ENCODE measurements around the gene SUCO.
"Not testable (repeated sequence)": the region's sequence is repeated elsewhere in the genome, so short reads cannot be mapped to it uniquely, and the experiment has no call there.

The SUCO gene

DNA sequence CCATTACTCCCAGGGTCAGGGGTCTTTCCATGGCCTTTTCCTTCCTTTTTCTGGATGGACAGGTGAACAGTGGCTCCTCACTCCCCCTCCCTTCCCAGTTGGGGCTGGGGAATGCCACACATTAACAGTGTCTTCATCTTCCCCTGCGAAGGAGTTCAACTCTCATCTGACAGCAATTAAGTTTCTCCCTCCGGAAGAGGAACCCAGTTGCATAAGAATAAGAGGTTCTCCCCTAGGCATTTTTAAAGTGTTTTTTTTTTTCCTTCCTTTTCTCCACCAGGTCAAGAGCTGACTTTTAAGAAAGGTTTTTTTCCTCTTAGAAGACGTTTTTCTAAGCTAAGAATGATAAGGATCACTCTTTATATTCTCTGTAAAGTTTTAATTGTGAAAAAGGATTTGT is 83.7 kb downstream of the SUCO start:
- no peak for DNase-seq

DNA sequence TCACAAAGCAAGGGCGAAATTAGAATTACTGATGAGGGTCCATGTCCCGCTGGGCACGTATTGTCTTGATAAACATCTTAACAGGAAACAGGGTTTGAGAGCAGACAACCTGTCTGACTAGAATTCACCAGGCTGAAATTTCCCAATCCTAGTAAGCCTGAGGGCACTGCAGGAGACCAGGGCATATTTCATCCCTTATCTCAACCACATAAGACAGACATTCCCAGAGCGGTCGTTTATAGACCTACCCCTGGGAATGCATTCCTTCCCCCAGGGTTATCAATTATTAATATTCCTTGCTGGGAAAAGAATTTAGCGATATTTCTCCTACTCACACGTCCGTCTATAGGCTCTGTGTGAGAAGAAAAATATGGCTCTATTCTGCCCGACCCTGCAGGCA is 87.7 kb downstream of the SUCO start:
- not testable (repeated sequence) for DNase-seq

DNA sequence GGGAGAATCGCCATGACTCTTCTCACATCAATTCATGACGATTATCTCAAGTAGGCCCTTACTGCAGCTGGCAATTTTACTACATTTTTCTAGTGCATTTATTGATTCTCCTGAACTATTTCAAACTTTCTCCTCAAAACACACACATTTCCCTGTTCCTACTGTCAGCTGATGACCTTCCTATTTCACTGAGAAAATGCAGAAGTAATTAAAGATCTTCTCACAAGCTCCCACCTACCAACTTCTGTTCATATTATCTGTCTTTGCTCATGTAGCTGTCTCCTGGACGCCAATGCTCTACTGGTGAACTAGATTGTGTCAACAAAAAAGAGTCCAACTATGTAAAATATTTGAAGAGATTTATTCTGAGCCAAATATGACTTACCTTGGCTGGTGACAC is 89.6 kb downstream of the SUCO start:
- DNase-seq: no peak

GRCh38 chr1:172623748-172624147 is 90.8 kb downstream of the SUCO start:
- DNase-seq: no peak

- no peak for DNase-seq
Observed at GRCh38 chr1:172626845-172627244, 93.9 kb downstream of the SUCO start.

DNA sequence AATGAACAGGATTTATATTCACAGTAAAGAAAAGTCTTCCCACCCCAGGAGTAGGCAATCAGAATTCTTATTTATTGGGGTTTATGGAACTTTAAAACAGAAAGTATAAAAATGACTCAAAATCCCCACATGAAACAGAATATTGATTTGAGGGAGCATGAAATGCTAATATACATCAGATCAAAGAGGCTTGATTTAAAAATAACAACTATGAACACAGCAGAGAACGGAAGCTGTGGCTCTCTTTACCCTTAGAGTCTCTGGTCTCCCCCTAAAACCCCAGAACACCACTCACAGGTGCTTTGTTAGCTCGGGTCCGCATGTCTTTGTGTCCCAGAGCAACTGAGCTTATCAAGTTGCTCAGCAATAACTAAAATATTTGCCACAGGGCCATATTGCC is 94.8 kb downstream of the SUCO start:
- DNase-seq: no peak

DNA sequence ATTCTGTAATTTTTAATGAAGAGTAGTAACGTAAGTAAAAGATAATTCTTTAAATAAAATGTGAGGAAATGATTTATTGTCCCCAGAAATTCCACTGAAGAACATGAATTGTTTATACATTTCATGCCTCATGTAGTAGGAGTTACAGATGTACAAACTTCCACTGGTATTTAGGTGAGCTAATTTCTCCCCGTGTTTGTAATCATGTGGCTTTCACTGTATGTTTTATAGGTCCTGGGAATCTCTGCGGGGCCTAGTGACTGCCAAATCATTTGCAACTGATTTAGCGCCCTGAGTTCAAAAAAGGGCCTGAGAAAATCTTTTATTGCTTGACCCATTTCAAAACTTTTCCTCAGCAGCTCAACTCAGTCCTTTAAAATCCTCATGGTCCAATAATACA is 95.5 kb downstream of the SUCO start:
- DNase-seq: no peak

GRCh38 chr1:172629170-172629569 is 96.2 kb downstream of the SUCO start:
- DNase-seq: no peak

- no peak for DNase-seq
Observed at GRCh38 chr1:172629638-172630037, 96.7 kb downstream of the SUCO start.

DNA sequence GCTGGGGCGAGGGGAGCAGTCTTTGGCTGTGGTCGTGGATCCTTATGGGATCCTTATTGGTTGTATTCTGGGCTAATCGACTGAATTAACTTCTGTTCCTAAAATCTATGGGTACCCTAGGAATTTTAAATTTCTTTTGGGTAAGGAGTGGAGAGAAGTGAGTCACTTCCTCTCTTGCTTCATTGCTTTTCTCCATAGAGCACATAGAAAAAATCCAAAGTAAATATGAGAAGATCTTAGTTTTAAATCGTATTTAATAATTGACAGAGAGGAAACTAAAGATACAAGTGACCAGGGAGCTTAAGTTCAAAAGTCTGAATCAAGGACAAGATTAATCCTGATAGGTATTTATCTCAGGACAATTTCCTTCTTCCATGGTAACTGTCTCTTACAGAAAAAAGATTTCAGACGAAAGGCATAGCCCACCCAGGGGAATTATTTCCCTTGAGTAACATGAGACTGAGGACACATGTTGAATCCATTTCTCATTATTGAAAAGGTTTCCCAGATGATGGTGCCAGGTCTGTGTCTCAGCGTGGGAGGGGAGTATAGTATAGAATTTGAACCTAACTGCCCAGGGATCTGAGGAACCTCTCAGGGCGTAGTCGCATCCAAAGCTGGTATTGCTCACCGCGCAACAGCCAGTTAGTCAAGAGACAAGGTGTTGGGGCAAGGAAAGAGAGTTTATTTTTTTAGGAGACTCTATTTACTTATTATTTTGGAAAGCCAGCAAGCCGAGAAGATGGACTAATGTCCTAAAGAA is 97.3 kb downstream of the SUCO start:
- DNase-seq: no peak

- no peak for DNase-seq
Observed at GRCh38 chr1:172630868-172631267, 97.9 kb downstream of the SUCO start.

GRCh38 chr1:172637522-172637921 is 104.6 kb downstream of the SUCO start:
- DNase-seq: no peak

DNA sequence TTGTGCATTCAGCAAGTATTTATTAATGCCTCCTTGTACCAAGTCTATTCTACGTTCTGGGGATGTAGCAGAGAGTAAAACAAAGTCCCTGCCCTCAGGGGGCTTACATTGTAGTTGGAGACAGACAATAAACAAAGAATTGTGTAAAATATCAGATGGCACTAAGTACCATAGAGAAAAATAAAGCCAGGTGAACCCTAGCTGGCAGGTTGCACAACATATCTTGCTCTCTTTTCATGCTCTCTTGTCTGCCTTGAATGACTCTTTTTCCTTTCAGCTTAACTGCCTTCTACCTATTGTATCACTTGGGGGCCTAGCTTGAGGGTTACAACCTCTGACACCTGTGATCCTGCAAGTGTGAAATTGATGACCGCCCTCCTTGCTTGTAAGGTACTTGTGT is 105.3 kb downstream of the SUCO start:
- DNase-seq: no peak

DNA sequence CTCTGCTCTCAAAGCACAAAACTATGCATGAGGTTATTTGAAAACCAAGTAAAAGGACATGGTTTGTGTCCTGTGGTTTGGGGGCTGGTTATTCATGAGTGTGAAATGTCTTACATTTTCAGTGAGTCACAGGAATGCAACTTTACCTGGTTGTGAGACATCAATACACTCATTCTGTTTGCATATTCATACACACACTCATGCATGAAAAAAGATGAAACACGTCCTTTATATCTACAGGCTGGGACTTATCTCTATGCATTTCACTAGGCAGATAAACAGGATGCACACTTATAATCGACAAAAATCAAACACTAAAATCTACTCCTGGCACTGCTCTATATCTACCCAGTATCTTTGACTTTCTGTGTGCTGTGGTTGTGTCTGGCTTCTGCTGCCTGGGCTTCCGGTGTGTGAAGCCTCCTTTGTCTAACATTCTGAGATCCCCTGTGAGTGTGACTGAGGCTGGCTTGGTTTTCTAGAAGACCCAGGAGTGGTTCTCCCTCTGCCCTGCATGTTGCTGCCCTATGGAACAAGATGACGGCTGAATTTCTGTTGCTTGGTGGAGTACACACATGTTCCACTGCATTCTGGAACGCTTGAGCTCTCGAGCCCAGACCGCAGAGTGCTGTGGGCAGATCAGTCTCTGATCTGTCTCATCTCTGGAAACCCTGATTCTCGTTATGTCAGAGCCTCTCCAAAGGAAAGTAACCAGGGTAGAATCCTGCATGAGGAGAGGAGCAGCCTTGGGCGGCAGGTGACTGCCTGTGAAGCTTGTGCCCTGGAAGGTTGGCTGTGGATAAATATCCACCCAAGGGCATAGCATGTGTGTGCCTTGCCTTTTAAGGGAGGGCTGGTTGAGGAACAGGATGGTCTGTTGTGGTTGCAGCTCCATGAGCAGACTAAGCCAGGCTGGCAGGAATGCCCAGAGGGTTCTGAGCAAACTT is 106.2 kb downstream of the SUCO start:
- DNase-seq: no peak

GRCh38 chr1:172640111-172640510 is 107.2 kb downstream of the SUCO start:
- no peak for DNase-seq

DNA sequence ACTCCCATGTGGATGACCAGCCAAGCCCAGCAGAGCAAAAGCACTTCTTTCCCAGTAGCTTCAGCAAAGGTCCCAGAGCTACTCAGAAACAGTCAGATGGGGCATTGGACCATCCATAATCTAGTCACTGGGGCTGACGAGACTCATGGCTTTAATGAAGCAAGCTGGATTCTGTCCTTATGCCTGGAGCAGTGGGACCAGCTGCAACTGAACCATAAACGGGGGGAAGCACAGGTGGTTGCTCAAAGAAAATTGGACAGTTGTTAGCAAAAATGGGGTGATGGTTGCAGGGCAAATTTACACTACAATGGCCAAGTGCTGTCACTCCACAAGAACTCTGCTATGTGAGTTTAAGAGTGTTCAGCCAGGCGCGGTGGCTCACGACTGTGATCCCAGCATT is 108.5 kb downstream of the SUCO start:
- no peak for DNase-seq

- DNase-seq: no peak
Observed at GRCh38 chr1:172642970-172643369, 110.0 kb downstream of the SUCO start.

DNA sequence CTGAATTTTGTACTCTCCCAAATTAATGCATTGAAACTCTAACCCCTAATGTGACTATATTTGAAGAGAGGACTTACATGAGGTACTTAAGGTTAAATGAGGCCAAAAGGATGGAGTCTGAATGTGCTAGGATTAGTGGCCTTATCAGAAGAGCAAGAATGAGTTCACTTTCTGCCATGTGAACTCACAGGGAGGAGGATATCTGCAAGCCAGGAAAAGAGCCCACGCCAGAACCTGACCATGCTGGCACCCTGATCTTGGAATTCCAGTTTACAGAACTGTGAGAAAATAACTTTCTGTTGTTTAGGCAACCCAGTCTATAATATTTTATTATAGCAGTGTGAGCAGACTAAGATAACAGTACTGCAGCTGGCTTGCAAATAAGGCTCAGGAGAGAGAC is 113.7 kb downstream of the SUCO start:
- DNase-seq: no peak

- DNase-seq: no peak
Observed at GRCh38 chr1:172647110-172647564, 114.2 kb downstream of the SUCO start.

GRCh38 chr1:172647987-172648386 is 115.0 kb downstream of the SUCO start:
- DNase-seq: no peak

DNA sequence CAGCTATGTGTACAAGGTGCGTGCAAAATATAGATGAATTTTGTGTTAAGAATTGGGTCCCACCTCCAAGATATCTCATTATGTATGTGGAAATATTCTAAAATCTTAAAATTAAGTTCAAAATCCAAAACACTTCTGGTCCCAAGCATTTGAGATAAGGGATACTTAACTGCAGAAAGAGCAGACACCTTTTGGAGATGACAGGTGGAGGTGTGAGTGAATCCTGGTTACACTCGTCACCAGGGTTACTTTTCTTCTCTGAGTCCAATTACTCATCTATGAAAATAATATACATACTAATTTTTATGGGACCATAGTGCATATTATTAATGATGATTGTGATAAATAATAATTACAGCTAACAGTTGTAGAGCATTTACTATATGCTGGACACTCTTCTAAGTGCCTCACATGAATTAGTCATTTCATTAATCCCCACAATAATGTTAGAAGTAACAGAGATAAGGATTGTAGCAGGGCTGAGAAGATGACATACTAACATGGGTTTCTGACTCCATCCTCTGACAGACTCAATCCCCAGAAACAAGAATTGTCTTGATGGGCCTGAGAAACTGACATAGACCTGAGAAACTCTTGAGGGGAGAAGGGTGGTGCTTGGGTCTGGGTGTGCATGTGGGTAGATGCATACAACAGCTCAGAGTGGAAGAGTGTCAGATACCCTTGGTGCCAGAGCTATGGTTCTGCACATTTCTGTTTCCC is 117.7 kb downstream of the SUCO start:
- no peak for DNase-seq

- no peak for DNase-seq
Observed at GRCh38 chr1:172653015-172653709, 120.2 kb downstream of the SUCO start.

DNA sequence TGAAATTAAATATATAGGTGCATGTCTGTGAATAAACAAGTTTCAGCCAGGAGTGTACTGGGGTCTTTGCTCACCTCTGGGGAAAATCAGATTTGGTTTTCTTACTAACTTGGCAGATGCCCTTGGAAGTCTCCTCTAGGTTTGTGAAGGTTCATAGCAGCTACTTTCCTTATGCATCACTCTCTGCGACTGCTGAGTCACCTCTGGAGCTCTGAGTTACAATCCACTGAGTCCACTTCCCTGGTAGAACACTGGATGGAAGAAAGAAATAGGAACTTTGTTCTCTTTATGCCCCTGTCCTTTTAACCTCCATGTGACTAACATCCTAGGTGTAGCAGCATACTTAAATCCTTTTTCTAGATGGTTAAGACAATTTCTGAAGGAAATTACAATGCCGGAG is 121.6 kb downstream of the SUCO start:
- DNase-seq: no peak
